ENCODE data around the gene AUNIP.

The AUNIP gene

DNA sequence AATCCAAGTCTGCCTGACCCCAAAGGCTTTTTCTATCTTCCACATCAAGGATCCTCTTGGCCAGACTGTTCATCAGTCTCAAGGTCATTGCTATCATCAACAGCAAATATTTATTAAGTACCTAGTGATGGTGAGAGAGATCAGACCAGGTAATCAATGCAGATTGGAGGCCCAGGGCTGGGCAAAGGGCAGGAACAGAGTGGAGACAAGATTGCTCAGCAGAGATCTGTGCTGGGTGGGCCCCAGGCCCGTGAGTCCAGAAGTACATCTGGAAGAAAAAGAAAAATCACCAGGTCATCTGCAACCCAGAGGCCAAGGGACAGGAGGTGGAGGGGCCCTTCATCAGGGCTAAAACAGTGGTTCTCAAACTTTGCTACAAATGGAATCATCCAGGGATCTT is 26.3 kb upstream of the AUNIP start:
- no peak for DNase-seq

- DNase-seq: no peak
Observed at GRCh38 chr1:25881266-25881665, 22.0 kb upstream of the AUNIP start.

DNA sequence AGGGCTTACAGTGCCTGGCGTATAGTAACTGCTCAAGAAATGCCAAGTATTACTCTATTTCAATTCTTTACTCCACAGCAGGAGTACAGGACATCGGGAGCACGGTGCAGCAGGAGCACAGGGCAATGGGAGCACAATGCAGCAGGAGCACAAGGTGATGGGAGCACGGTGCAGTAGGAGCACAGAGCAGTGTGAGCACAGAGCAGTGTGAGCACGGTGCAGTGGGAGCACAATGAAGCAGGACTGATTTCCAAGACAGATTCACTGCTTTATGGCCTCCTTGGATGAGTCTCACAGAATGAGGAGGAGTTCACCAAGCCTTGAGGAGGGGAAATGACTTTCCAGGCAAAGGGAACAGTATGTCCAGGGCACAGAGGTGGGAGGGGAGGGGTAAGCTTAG is 21.3 kb upstream of the AUNIP start:
- no peak for DNase-seq

DNA sequence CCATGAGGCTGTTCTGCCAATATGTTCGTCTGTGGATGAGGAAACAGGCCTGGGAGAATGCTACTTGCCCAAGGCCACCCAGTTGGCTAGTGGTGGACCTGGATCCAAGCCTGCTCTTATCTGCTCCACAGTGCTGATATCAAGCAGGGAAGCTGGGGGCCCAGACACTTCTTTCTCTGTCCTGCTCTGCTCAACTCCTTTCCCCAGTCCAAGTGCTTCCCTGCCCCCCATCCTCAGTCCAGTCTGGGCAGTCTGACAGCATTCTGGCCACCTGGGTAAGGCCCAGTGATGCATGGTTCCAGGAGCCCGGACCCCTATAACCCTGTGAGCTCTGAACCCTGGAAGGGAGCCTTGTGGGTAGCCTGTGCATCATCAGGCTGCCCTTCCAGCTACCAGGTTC is 20.4 kb upstream of the AUNIP start:
- no peak for DNase-seq

DNA sequence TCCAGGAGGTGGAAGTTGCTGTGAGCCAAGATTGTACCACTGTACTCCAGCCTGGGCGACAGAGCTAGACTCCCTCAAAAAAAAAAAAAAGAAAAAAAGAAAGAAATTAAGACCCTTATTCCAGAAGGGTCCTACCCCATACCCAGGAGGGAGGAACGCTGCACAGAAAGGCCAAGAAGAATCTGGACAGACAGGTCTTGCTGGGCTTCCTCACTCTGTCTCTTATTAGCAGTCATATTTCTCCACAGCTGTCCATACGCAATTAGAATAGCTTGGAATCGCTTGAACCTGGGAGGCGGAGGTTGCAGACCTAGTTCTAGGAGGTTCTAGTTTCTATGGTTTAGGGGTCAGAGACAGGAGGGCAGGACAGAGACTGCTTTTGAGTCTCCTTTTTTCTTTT is 19.4 kb upstream of the AUNIP start:
- no peak for DNase-seq

GRCh38 chr1:25877155-25877554 is 17.9 kb upstream of the AUNIP start:
- DNase-seq: no peak

- no peak for DNase-seq
Observed at GRCh38 chr1:25876693-25877077, 17.4 kb upstream of the AUNIP start.

DNA sequence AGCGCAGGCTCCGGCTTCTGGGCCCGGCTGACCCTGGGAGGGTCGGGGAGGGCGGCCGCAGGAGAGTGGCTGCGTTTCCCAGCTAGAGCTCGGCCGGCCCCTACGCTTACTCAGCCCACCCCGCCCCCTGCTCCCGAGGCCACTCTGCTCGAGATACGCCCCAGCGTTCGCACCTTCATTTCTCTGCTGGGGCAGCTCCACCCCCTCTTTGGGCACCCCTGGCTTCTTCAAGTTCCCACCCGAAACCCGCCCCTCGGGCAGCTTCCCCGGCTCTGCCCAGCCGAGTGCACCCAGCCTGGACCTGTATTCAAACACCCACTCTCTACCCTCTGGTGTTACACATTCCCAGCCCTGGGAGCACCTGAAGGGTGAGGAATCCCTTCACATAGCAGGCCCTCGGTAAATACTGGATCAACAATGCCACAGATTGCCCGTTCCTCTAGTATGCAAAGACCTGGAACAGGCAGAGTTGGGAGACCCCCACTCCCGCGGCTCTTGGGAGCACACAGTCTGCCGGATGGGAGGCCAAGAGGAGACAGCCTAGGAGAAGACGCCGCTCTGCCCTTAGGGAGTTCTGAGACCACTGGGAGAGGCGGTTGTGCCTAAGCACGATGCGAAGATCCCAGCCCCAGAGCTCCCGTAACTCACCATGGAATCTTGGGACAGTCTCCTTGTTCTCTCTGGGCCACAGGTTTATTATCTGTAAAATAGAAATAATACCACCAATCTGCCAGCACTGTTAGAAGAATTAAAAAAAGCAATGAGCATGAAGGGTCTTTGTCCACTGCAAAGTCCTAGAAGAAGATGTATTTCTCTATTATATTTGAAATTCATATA is 16.8 kb upstream of the AUNIP start:
- no peak for DNase-seq

GRCh38 chr1:25875154-25875855 is 16.0 kb upstream of the AUNIP start, which contains the start of gene PAQR7:
PAQR7 (minus strand) TSS chr1:25875708; CDS start chr1:25863839, 11,869 bp downstream.
- no peak for DNase-seq

- no peak for DNase-seq
Observed at GRCh38 chr1:25874635-25875153, 15.4 kb upstream of the AUNIP start.

GRCh38 chr1:25874209-25874608 is 15.0 kb upstream of the AUNIP start:
- DNase-seq: no peak

DNA sequence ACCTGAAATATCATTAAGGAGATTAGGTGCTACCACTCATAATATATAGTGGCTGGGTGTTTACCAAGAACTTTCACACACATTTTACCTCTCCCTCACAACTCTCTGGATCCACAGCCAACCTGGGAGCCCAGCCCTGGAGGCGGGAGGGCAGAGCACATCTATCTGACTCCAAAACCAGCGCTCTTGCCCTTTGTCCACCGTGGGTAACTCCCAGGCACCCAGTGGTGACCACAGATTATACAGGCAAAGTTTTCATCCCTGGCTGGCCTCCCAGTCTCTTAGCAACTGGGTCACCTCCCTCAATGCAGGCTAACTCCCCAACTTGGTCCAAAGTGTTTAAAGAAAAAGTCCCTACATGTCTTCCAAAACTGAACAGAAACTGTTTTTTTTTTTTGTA is 13.9 kb upstream of the AUNIP start:
- no peak for DNase-seq

GRCh38 chr1:25872713-25873112 is 13.5 kb upstream of the AUNIP start:
- no peak for DNase-seq

- DNase-seq: no peak
Observed at GRCh38 chr1:25871704-25872494, 12.6 kb upstream of the AUNIP start.

- no peak for DNase-seq
Observed at GRCh38 chr1:25871086-25871703, 11.9 kb upstream of the AUNIP start.

GRCh38 chr1:25870614-25871013 is 11.4 kb upstream of the AUNIP start:
- no peak for DNase-seq

GRCh38 chr1:25869909-25870606 is 10.8 kb upstream of the AUNIP start:
- DNase-seq: no peak

DNA sequence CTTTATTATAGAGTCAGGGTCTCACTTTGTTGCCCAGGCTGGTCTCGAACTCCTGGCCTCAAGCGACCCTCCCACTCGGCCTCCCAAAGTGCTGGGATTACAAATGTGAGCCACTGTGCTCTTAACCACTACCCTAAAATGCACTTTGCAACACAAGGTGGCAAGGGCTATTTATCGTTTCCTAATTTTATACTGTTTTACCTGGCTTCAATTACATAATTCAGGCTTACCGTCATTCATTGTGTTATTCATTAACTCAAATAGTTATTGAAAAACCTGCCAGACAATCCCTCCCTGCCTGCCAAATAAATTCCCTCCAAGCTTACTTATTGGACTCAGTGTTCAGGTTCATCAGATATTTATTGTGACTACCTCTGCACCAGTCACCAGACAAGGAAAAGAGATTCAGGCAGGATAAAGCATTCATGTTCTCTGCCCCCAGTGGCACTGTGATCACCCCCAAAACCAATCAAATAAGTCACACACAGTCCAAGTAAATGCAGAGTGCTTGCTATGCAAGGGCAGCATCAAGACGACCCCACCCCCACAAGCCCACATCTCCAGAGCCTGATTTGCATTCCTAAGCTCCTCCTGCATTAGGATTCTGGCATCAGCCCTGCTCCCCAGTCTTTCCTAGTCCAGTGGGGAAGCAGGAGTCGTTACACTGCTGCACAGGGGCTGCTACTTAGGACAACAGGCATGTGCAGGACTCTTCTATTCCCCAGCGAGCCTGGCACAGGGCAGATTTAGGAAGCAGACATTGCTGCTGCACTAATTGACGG is 8.1 kb upstream of the AUNIP start:
- no peak for DNase-seq

GRCh38 chr1:25866288-25866687 is 7.0 kb upstream of the AUNIP start:
- DNase-seq: no peak

GRCh38 chr1:25864434-25864833 is 5.2 kb upstream of the AUNIP start:
- no peak for DNase-seq

DNA sequence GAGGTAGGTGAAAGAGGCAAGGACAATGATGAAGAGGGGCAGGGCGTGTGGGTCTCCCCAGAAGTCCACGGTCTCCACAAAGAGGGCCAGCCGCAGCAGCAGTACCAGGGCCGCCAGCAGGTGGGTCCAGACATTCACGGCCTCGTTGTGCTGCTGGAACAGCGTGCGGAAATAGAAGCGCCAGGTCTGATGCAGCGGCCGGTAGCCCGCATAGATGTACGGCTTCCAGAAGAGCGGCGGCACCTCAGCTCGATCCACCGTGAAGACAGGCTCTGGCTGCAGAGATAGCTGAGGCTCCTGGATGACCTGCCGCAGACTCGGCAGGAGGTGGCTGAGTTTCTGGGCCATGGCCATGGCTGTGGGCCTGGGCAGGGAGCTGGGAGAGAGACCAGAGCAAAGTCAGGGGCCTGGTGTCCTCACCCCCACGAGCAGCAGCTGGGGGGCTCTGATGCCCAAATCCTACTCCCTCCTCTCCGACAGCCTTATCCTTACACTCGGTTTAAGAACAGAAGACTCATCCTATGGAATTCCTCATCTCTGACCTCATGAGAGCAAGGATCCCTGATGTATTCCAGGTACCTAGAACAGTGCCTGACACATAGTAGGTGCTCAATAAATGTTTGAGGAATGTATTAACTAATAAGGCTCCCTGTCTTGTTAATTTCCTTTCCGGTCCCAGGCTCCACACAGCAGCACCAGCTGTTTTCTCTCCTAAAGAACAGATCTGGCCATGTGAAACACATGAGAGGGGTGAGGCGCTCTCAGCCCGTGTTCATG is 4.4 kb upstream of the AUNIP start:
- no peak for DNase-seq

Measured in NCI-H524 treated with DMSO at 0.1 percent for 48 hours (cell line).